Stimulated activated CD8-positive, alpha-beta memory T cell treated with anti-CD3 and anti-CD28 coated beads, Interleukin-12 subunit alpha, Interleukin-12 subunit beta, amount 100 ng/mL, for 4 hours (primary cell): ENCODE data around the gene ABCC8.

Experiments used
- DNase-seq: peaks from one replicate; pipeline ENCODE4 v3.0.0-alpha.2; 2020; ENCODE audit warnings: low read depth

Gene ABCC8

GRCh38 chr11:17505146-17505545 lies 28.5 kb upstream of the ABCC8 start:
- DNase-seq = no peak

- peak; percentile 43 for DNase-seq
Measured at GRCh38 chr11:17504330-17505107, 27.9 kb upstream of the ABCC8 start.

- DNase-seq = no peak
Measured at GRCh38 chr11:17502630-17503029, 26.0 kb upstream of the ABCC8 start.

GRCh38 chr11:17500673-17501072 lies 24.0 kb upstream of the ABCC8 start:
- DNase-seq = no peak

GRCh38 chr11:17498475-17498874 lies 21.8 kb upstream of the ABCC8 start:
- no peak for DNase-seq

GRCh38 chr11:17498058-17498457 lies 21.4 kb upstream of the ABCC8 start:
- no peak for DNase-seq

GRCh38 chr11:17496406-17496805 lies 19.8 kb upstream of the ABCC8 start:
- no peak for DNase-seq

- DNase-seq = no peak
Measured at GRCh38 chr11:17494019-17494418, 17.4 kb upstream of the ABCC8 start.

- DNase-seq = no peak
Measured at GRCh38 chr11:17490938-17491337, 14.3 kb upstream of the ABCC8 start.

- DNase-seq = no peak
Measured at GRCh38 chr11:17490232-17490631, 13.6 kb upstream of the ABCC8 start.

GRCh38 chr11:17489751-17490150 lies 13.1 kb upstream of the ABCC8 start:
- DNase-seq = no peak

- no peak for DNase-seq
Measured at GRCh38 chr11:17488563-17488962, 11.9 kb upstream of the ABCC8 start.

- no peak for DNase-seq
Measured at GRCh38 chr11:17486646-17487045, 10.0 kb upstream of the ABCC8 start.

- DNase-seq = no peak
Measured at GRCh38 chr11:17483505-17483904, 6.9 kb upstream of the ABCC8 start.

GRCh38 chr11:17481905-17482304 lies 5.3 kb upstream of the ABCC8 start:
- no peak for DNase-seq

- DNase-seq = no peak
Measured at GRCh38 chr11:17479284-17480214, 2.9 kb upstream of the ABCC8 start.

GRCh38 chr11:17478070-17478469 lies 1.4 kb upstream of the ABCC8 start:
- DNase-seq = no peak

- DNase-seq = no peak
Measured at GRCh38 chr11:17477361-17477760, 716 bp upstream of the ABCC8 start.

GRCh38 chr11:17477084-17477333 lies 364 bp upstream of the ABCC8 start:
- DNase-seq = no peak

- no peak for DNase-seq
Measured at GRCh38 chr11:17475666-17476316, 854 bp downstream of the ABCC8 start.

GRCh38 chr11:17473071-17473744 lies 3.4 kb downstream of the ABCC8 start:
- DNase-seq = no peak

- DNase-seq = no peak
Measured at GRCh38 chr11:17472467-17472866, 4.2 kb downstream of the ABCC8 start.
